ENCODE measurements around the gene SLAMF9. TPM values are rescaled to one million over a fixed set of nuclear protein-coding genes. Genes with fewer than 3 reads are reported as not detected.

The SLAMF9 gene
- polyA plus RNA-seq, 1 donor (not counting 4 experiments of a cell fraction or from before 2014, with no cell fraction given) = 0.31 TPM

GRCh38 chr1:159914252-159915018 is 39.6 kb downstream of the SLAMF9 start:
- DNase-seq (ENCODE audit: low read depth, low spot score) (no peak), FAIRE-seq (no peak)
- dilution Hi-C loops (cut with MboI; ENCODE audit: extremely low pct_ligation_motif_present, low sequenced_read_pairs) = no loop called here
- H3K4me1 ChIP-seq (ENCODE audit: control insufficient read depth, extremely low read depth, insufficient read depth, low read length) = peaks cover 84% of the 10 kb centered on the region
- H3K79me2 ChIP-seq (ENCODE audit: control insufficient read depth, insufficient read depth, low read length) = peaks cover 4% of the 10 kb centered on the region
- peaks cover 3% of the 10 kb centered on the region for H3K9me1 ChIP-seq (ENCODE audit: control insufficient read depth, extremely low read depth, insufficient read depth, low read length)
- no peaks in the 10 kb centered on the region for H3K27me3 ChIP-seq (ENCODE audit: control insufficient read depth, extremely low read depth, insufficient read depth, low read length)
- H3K36me3 ChIP-seq (ENCODE audit: control insufficient read depth in 2 of 2, extremely low read depth in 1 of 2, insufficient read depth in 2 of 2, low read length in 2 of 2) = peaks cover 14 to 15% of the 10 kb centered on the region in 2 experiments
- H3K9me3 ChIP-seq (ENCODE audit: control insufficient read depth, low read depth, low read length) = no peaks in the 10 kb centered on the region
- no peak for TF ChIP-seq EZH2 (IDR thresholded peaks at IDR 0.05; ENCODE audit: low read length)
- no peak for TF ChIP-seq CTCF (optimal IDR thresholded peaks at IDR 0.05 in 1 of 3, IDR thresholded peaks at IDR 0.05 in 1 of 3, conservative IDR thresholded peaks at IDR 0.05 in 1 of 3; ENCODE audit: extremely low read depth in 1 of 3, insufficient read depth in 2 of 3, low read length in 3 of 3)
- no peak overlapping the region for H3K9ac ChIP-seq (ENCODE audit: control insufficient read depth, extremely low read depth, insufficient read depth, low read length)
- peaks cover 8% of the 10 kb centered on the region for H4K20me1 ChIP-seq (ENCODE audit: control insufficient read depth, extremely low read depth, insufficient read depth, low read length)
- no peak overlapping the region for H2AFZ ChIP-seq (ENCODE audit: control insufficient read depth, low read length)
- no peak overlapping the region for H3K4me2 ChIP-seq (ENCODE audit: control insufficient read depth, extremely low read depth, insufficient read depth, low read depth, low read length)
- peak overlapping the region; percentile 3 for H3K27ac ChIP-seq (ENCODE audit: control insufficient read depth, insufficient read depth, low read length)
- no peak overlapping the region for H3K4me3 ChIP-seq (ENCODE audit: control insufficient read depth in 2 of 3, extremely low read depth in 1 of 3, insufficient read depth in 2 of 3, low read depth in 1 of 3, low read length in 3 of 3)

DNA sequence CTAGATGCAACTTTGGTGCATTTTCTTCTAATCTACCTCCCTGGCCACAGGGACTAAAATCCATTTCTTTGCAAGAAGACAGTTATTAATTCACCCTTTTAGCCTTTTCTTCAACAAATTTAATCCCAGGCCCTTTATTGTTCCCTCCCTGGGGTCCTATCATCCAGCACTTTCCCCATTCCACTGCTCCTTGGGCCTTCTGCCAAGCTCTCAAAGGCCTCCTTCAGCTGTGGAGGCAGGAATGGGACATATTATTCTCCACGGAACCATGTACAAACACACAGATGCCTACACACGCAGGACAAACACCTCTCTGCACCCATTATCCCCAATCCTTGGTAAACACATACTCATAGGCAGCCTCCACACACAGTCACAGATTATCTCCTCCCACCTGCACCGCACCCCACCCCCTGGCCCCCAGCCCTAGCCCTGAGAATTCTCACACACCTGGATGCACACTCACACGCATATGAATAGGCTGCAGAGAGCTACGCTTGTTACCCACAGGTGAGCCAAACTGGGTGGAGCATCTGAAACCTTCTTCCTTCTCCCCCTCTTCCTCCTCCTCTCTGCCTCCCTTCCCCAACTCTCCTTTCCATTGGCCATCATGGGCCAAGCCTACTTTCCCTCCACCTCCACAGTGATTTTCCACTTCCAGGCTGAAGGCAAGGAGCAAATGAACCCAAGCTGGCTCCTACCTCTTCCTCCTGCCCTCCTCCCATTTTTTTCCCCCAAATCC is 40.4 kb downstream of the SLAMF9 start:
- dilution Hi-C loops (cut with MboI; ENCODE audit: extremely low pct_ligation_motif_present, low sequenced_read_pairs) = no loop called here
- peak overlapping the region; percentile 9 for H3K9ac ChIP-seq (ENCODE audit: control insufficient read depth, extremely low read depth, insufficient read depth, low read length)

More for the DNA sequence above, 40.4 kb downstream of the SLAMF9 start:
- Histone ChIP-seq H3K36me3 (ENCODE audit: control insufficient read depth in 2 of 2, extremely low read depth in 1 of 2, insufficient read depth in 2 of 2, low read length in 2 of 2) (peaks cover 5 to 7% of the 10 kb centered on the region in 2 experiments), H3K27me3 (ENCODE audit: control insufficient read depth, extremely low read depth, insufficient read depth, low read length) (no peaks in the 10 kb centered on the region), H3K4me1 (ENCODE audit: control insufficient read depth, extremely low read depth, insufficient read depth, low read length) (peaks cover 78% of the 10 kb centered on the region), H3K9me3 (ENCODE audit: control insufficient read depth, low read depth, low read length) (no peaks in the 10 kb centered on the region), H2AFZ (ENCODE audit: control insufficient read depth, low read length) (no peak overlapping the region), H3K4me2 (ENCODE audit: control insufficient read depth, extremely low read depth, insufficient read depth, low read depth, low read length) (peak overlapping the region; percentile 17), H3K79me2 (ENCODE audit: control insufficient read depth, insufficient read depth, low read length) (no peaks in the 10 kb centered on the region), H4K20me1 (ENCODE audit: control insufficient read depth, extremely low read depth, insufficient read depth, low read length) (peaks cover 4% of the 10 kb centered on the region), H3K4me3 (ENCODE audit: control insufficient read depth in 2 of 3, extremely low read depth in 1 of 3, insufficient read depth in 2 of 3, low read depth in 1 of 3, low read length in 3 of 3) (no peak overlapping the region), H3K27ac (ENCODE audit: control insufficient read depth, insufficient read depth, low read length) (peak overlapping the region; percentile 51), H3K9me1 (ENCODE audit: control insufficient read depth, extremely low read depth, insufficient read depth, low read length) (peaks cover 3% of the 10 kb centered on the region)
- DNase-seq (ENCODE audit: low read depth, low spot score) = no peak
- no peak for TF ChIP-seq EZH2 (IDR thresholded peaks at IDR 0.05; ENCODE audit: low read length)
- TF ChIP-seq CTCF (optimal IDR thresholded peaks at IDR 0.05 in 1 of 3, IDR thresholded peaks at IDR 0.05 in 1 of 3, conservative IDR thresholded peaks at IDR 0.05 in 1 of 3; ENCODE audit: extremely low read depth in 1 of 3, insufficient read depth in 2 of 3, low read length in 3 of 3) = no peak
- peak; percentile 87 for FAIRE-seq
